NAMALWA (cell line): ENCODE results near the gene DENND1A.
"Not testable (repeated sequence)": the region's sequence is repeated elsewhere in the genome, so short reads cannot be mapped to it uniquely, and the experiment has no call there.

ENCODE experiments used
- DNase-seq: peaks from one replicate; pipeline ENCODE4 v3.0.0-alpha.2; 2015; ENCODE audit warnings: low spot score

DENND1A gene

GRCh38 chr9:123335193-123335985 lies 594.5 kb downstream of the DENND1A start:
- DNase-seq: no peak

GRCh38 chr9:123334639-123335038 lies 595.3 kb downstream of the DENND1A start:
- DNase-seq: no peak

DNA sequence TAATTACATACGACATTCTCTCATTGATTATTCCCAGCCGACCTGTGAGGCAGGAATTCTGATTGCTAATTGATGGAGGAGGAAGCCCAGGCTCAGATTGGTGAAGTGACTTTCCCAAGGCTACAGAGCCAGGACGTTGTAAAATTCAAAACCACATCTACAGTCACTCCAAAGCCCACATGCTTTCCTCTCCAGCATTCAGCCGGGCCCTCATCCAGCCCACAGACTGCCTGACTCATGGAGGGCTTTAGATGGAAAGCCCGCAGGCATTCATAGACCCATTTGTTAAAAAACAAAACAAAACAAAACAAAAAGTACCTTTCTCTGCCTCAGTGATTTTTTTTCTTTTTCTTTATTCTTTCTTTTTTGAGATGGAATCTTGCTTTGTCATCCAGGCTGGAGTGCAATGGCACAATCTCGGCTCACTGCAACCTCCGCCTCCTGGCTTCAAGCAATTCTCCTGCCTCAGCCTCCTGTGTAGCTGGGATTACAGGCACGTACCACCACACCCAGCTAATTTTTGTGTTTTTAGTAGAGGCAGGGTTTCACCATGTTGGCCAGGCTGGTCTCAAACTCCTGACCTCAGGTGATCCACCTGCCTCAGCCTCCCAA lies 596.8 kb downstream of the DENND1A start:
- not testable (repeated sequence) for DNase-seq

DNA sequence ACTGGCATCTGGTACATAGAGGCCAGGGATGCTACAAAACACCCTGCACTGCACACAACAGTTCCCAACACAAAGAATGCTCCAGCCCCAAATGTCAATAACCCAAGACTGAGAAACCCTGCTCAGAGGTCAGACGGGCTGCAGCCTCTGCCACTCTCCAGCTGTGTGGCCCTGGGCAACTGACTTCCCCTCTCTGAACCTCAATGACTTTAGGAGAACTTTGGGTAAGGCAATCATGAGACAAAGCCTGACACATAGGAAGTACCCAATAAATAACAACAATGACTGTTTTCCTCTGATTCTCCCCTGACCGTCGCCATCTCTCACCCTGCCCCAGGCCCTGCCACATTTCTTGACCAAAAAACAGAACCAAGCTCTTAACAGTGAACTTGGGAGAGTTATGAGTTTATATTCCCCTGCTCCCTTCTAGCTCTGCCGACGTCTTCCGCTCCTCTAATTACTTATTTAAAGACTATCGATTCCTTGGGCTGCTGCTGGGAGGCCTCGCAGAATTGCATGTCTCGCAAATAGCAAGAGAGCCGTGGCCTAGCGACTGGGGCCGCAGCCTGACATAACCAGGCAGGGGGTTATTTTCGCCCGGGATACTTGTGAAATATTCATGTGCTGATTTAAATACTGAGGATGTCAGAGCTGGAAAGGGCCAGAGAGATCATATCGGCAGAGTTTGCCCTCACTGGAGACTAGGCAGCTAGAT lies 598.4 kb downstream of the DENND1A start:
- DNase-seq: no peak
